ENCODE measurements around the gene PLXNA4.

PLXNA4 gene

GRCh38 chr7:132240821-132241422 lies 335.3 kb downstream of the PLXNA4 start:
- ATAC-seq (no peak), DNase-seq (no peak)

GRCh38 chr7:132240262-132240661 lies 336.0 kb downstream of the PLXNA4 start:
- DNase-seq = no peak
- ATAC-seq = no peak

GRCh38 chr7:132239422-132239994 lies 336.8 kb downstream of the PLXNA4 start:
- ATAC-seq = no peak
- DNase-seq = no peak

- ATAC-seq = no peak
- no peak for DNase-seq
Measured at GRCh38 chr7:132234711-132235110, 341.6 kb downstream of the PLXNA4 start.

GRCh38 chr7:132232406-132232805 lies 343.9 kb downstream of the PLXNA4 start:
- no peak for DNase-seq
- ATAC-seq = no peak

- DNase-seq = no peak
- no peak for ATAC-seq
Measured at GRCh38 chr7:132230462-132230861, 345.8 kb downstream of the PLXNA4 start.

GRCh38 chr7:132228240-132228639 lies 348.0 kb downstream of the PLXNA4 start:
- DNase-seq (no peak), ATAC-seq (no peak)

GRCh38 chr7:132226957-132227290 lies 349.3 kb downstream of the PLXNA4 start:
- DNase-seq (no peak), ATAC-seq (no peak)

- ATAC-seq (no peak), DNase-seq (no peak)
Measured at GRCh38 chr7:132226046-132226956, 350.0 kb downstream of the PLXNA4 start.

- no peak for DNase-seq
- ATAC-seq = no peak
Measured at GRCh38 chr7:132225216-132226030, 350.8 kb downstream of the PLXNA4 start.

GRCh38 chr7:132221356-132221755 lies 354.9 kb downstream of the PLXNA4 start:
- ATAC-seq = no peak
- no peak for DNase-seq

GRCh38 chr7:132220060-132220459 lies 356.2 kb downstream of the PLXNA4 start:
- ATAC-seq = no peak
- DNase-seq = no peak

- no peak for ATAC-seq
Measured at GRCh38 chr7:132218876-132219275, 357.4 kb downstream of the PLXNA4 start.

GRCh38 chr7:132216847-132217525 lies 359.3 kb downstream of the PLXNA4 start:
- DNase-seq (no peak), ATAC-seq (no peak)

More at GRCh38 chr7:132218876-132219275, 357.4 kb downstream of the PLXNA4 start:
- no peak for DNase-seq

- ATAC-seq = no peak
- DNase-seq = no peak
Measured at GRCh38 chr7:132214452-132214851, 361.8 kb downstream of the PLXNA4 start.

GRCh38 chr7:132213583-132213982 lies 362.7 kb downstream of the PLXNA4 start:
- ATAC-seq = no peak

GRCh38 chr7:132211971-132212370 lies 364.3 kb downstream of the PLXNA4 start:
- ATAC-seq (no peak), DNase-seq (no peak)

More at GRCh38 chr7:132213583-132213982, 362.7 kb downstream of the PLXNA4 start:
- DNase-seq = no peak

- no peak for DNase-seq
- no peak for ATAC-seq
Measured at GRCh38 chr7:132210821-132211220, 365.4 kb downstream of the PLXNA4 start.

GRCh38 chr7:132207782-132208181 lies 368.5 kb downstream of the PLXNA4 start:
- ATAC-seq (no peak), DNase-seq (no peak)

GRCh38 chr7:132207211-132207610 lies 369.1 kb downstream of the PLXNA4 start:
- DNase-seq (no peak), ATAC-seq (no peak)

GRCh38 chr7:132206594-132206993 lies 369.7 kb downstream of the PLXNA4 start:
- ATAC-seq (no peak), DNase-seq (no peak)

GRCh38 chr7:132205509-132205908 lies 370.8 kb downstream of the PLXNA4 start:
- no peak for ATAC-seq

More at GRCh38 chr7:132205509-132205908, 370.8 kb downstream of the PLXNA4 start:
- DNase-seq = no peak
